Activated T-helper 17 cell treated with anti-CD3 and anti-CD28 coated beads, Interleukin-2, amount 50 U/mL, for 72 hours (primary cell): Measurements from ENCODE around the gene C22orf42. TPM values are rescaled to one million over a fixed set of nuclear protein-coding genes. Genes with fewer than 3 reads are reported as not detected.
"Not testable (repeated sequence)": the region's sequence is repeated elsewhere in the genome, so short reads cannot be mapped to it uniquely, and the experiment has no call there.

Experiments
- ATAC-seq: fragments of 150-1000 bp; cut with Tn5 transposase; replicated peaks from 2 replicates; pipeline ENCODE4 v1.10.0; 2021; ENCODE audit warnings: mild to moderate bottlenecking, moderate library complexity
- H3K27ac Mint-ChIP-seq: one replicate; pipeline ENCODE4 v1.8.0; 2022; ENCODE audit warnings: mixed read lengths
- H3K27me3 Mint-ChIP-seq: one replicate; pipeline ENCODE4 v1.8.0; 2022; ENCODE audit warnings: mixed read lengths
- H3K36me3 Mint-ChIP-seq: one replicate; pipeline ENCODE4 v1.8.0; 2022; ENCODE audit warnings: low read depth, mild to moderate bottlenecking, mixed read lengths
- H3K4me1 Mint-ChIP-seq: one replicate; pipeline ENCODE4 v1.8.0; 2022; ENCODE audit warnings: mixed read lengths
- H3K4me3 Mint-ChIP-seq: one replicate; pipeline ENCODE4 v1.8.0; 2022; ENCODE audit warnings: mild to moderate bottlenecking, mixed read lengths
- H3K9me3 Mint-ChIP-seq: one replicate; pipeline ENCODE4 v1.8.0; 2022; ENCODE audit warnings: mixed read lengths
- total RNA-seq, 2 donors: library from RNA; stranded (reverse); gene quantifications; one replicate each; pipeline ENCODE4 v1.2.3, GENCODE V29; 2022

The C22orf42 gene
- total RNA-seq, 2 donors from 2014 or later: not detected

- not testable (repeated sequence) for H3K9me3 Mint-ChIP-seq, H3K4me3 Mint-ChIP-seq, H3K27ac Mint-ChIP-seq, H3K27me3 Mint-ChIP-seq, H3K4me1 Mint-ChIP-seq, ATAC-seq, H3K36me3 Mint-ChIP-seq
Measured at GRCh38 chr22:32160411-32160810, 1.3 kb upstream of the C22orf42 start.

GRCh38 chr22:32157632-32158031, 1.5 kb downstream of the C22orf42 start:
- H3K27me3 Mint-ChIP-seq, H3K4me1 Mint-ChIP-seq, H3K4me3 Mint-ChIP-seq, H3K27ac Mint-ChIP-seq, H3K36me3 Mint-ChIP-seq, ATAC-seq, H3K9me3 Mint-ChIP-seq: not testable (repeated sequence)

GRCh38 chr22:32154727-32155126, 4.4 kb downstream of the C22orf42 start:
- not testable (repeated sequence) for H3K4me1 Mint-ChIP-seq, H3K9me3 Mint-ChIP-seq, H3K36me3 Mint-ChIP-seq, ATAC-seq, H3K4me3 Mint-ChIP-seq, H3K27ac Mint-ChIP-seq, H3K27me3 Mint-ChIP-seq

- ATAC-seq, H3K27me3 Mint-ChIP-seq, H3K4me1 Mint-ChIP-seq, H3K36me3 Mint-ChIP-seq, H3K9me3 Mint-ChIP-seq, H3K27ac Mint-ChIP-seq, H3K4me3 Mint-ChIP-seq: not testable (repeated sequence)
Measured at GRCh38 chr22:32151641-32152040, 7.5 kb downstream of the C22orf42 start.

- H3K4me1 Mint-ChIP-seq, H3K36me3 Mint-ChIP-seq, ATAC-seq, H3K4me3 Mint-ChIP-seq, H3K9me3 Mint-ChIP-seq, H3K27ac Mint-ChIP-seq, H3K27me3 Mint-ChIP-seq: not testable (repeated sequence)
Measured at GRCh38 chr22:32150647-32151046, 8.5 kb downstream of the C22orf42 start.

GRCh38 chr22:32148372-32148771, 10.7 kb downstream of the C22orf42 start:
- not testable (repeated sequence) for H3K27me3 Mint-ChIP-seq, H3K9me3 Mint-ChIP-seq, H3K36me3 Mint-ChIP-seq, ATAC-seq, H3K4me3 Mint-ChIP-seq, H3K27ac Mint-ChIP-seq
- H3K4me1 Mint-ChIP-seq: peaks cover 23% of the 10 kb centered on the region

GRCh38 chr22:32147128-32147527, 12.0 kb downstream of the C22orf42 start:
- not testable (repeated sequence) for H3K9me3 Mint-ChIP-seq, ATAC-seq, H3K36me3 Mint-ChIP-seq, H3K27me3 Mint-ChIP-seq, H3K4me3 Mint-ChIP-seq, H3K27ac Mint-ChIP-seq
- H3K4me1 Mint-ChIP-seq: peaks cover 30% of the 10 kb centered on the region

GRCh38 chr22:32144496-32145274, 14.4 kb downstream of the C22orf42 start:
- no peaks in the 10 kb centered on the region for H3K27me3 Mint-ChIP-seq
- peaks cover 33% of the 10 kb centered on the region for H3K4me1 Mint-ChIP-seq
- H3K9me3 Mint-ChIP-seq: no peaks in the 10 kb centered on the region
- H3K36me3 Mint-ChIP-seq: no peaks in the 10 kb centered on the region
- peak; percentile 24 for ATAC-seq
- H3K27ac Mint-ChIP-seq: peak overlapping the region; percentile 69
- H3K4me3 Mint-ChIP-seq: peak overlapping the region; percentile 48

- peak; percentile 76 for ATAC-seq
- peak overlapping the region; percentile 69 for H3K27ac Mint-ChIP-seq
- peaks cover 39% of the 10 kb centered on the region for H3K4me1 Mint-ChIP-seq
- peak overlapping the region; percentile 48 for H3K4me3 Mint-ChIP-seq
- no peaks in the 10 kb centered on the region for H3K27me3 Mint-ChIP-seq
- no peaks in the 10 kb centered on the region for H3K9me3 Mint-ChIP-seq
- peaks cover 7% of the 10 kb centered on the region for H3K36me3 Mint-ChIP-seq
Measured at GRCh38 chr22:32142600-32142999, 16.5 kb downstream of the C22orf42 start.

- H3K4me3 Mint-ChIP-seq, H3K27ac Mint-ChIP-seq, H3K9me3 Mint-ChIP-seq, H3K36me3 Mint-ChIP-seq, H3K27me3 Mint-ChIP-seq: not testable (repeated sequence)
- ATAC-seq: peak; percentile 56
- H3K4me1 Mint-ChIP-seq: peaks cover 43% of the 10 kb centered on the region
Measured at GRCh38 chr22:32140688-32141087, 18.4 kb downstream of the C22orf42 start.

- not testable (repeated sequence) for ATAC-seq, H3K9me3 Mint-ChIP-seq, H3K36me3 Mint-ChIP-seq, H3K27me3 Mint-ChIP-seq
- Mint-ChIP-seq H3K4me1 (peaks cover 35% of the 10 kb centered on the region), H3K27ac (peak overlapping the region; percentile 81), H3K4me3 (peak overlapping the region; percentile 94)
Measured at GRCh38 chr22:32138576-32138975, 20.5 kb downstream of the C22orf42 start.

GRCh38 chr22:32137731-32138324, 21.3 kb downstream of the C22orf42 start:
- ATAC-seq: peak; percentile 54
- H3K4me1 Mint-ChIP-seq: peaks cover 28% of the 10 kb centered on the region

GRCh38 chr22:32136881-32137280, 22.2 kb downstream of the C22orf42 start:
- H3K36me3 Mint-ChIP-seq, ATAC-seq, H3K27ac Mint-ChIP-seq, H3K27me3 Mint-ChIP-seq, H3K9me3 Mint-ChIP-seq: not testable (repeated sequence)
- Mint-ChIP-seq H3K4me1 (peaks cover 18% of the 10 kb centered on the region), H3K4me3 (peak overlapping the region; percentile 94)

More at GRCh38 chr22:32137731-32138324, 21.3 kb downstream of the C22orf42 start:
- peak overlapping the region; percentile 94 for H3K4me3 Mint-ChIP-seq
- H3K27me3 Mint-ChIP-seq, H3K36me3 Mint-ChIP-seq, H3K9me3 Mint-ChIP-seq: not testable (repeated sequence)
- peak overlapping the region; percentile 81 for H3K27ac Mint-ChIP-seq

- ATAC-seq, H3K27me3 Mint-ChIP-seq, H3K9me3 Mint-ChIP-seq, H3K36me3 Mint-ChIP-seq: not testable (repeated sequence)
- Mint-ChIP-seq H3K4me3 (peak overlapping the region; percentile 25), H3K4me1 (peaks cover 15% of the 10 kb centered on the region), H3K27ac (peak overlapping the region; percentile 33)
Measured at GRCh38 chr22:32135958-32136357, 23.1 kb downstream of the C22orf42 start.

GRCh38 chr22:32134796-32135195, 24.3 kb downstream of the C22orf42 start:
- H3K9me3 Mint-ChIP-seq, H3K36me3 Mint-ChIP-seq, H3K4me3 Mint-ChIP-seq, ATAC-seq, H3K27ac Mint-ChIP-seq, H3K27me3 Mint-ChIP-seq: not testable (repeated sequence)
- peaks cover 15% of the 10 kb centered on the region for H3K4me1 Mint-ChIP-seq
